ENCODE data around the gene UBTD2. TPM values are rescaled to one million over a fixed set of nuclear protein-coding genes. Genes with fewer than 3 reads are reported as not detected.

The UBTD2 gene
- total RNA-seq, 1 experiment from 2014 or later = 22.6 TPM

GRCh38 chr5:172267943-172268342 lies 15.6 kb downstream of the UBTD2 start:
- Histone ChIP-seq H3K9me3 (ENCODE audit: low read length) (no peaks in the 10 kb centered on the region), H3K4me3 (ENCODE audit: low read length) (no peak overlapping the region), H3K4me1 (ENCODE audit: insufficient read depth, low read length) (no peaks in the 10 kb centered on the region), H3K9me2 (replicated peaks; ENCODE audit: low read length) (no peaks in the 10 kb centered on the region), H3K27ac (ENCODE audit: low read length) (no peak overlapping the region), H3K36me3 (ENCODE audit: low read depth, low read length) (no peaks in the 10 kb centered on the region), H3K79me2 (ENCODE audit: low read length) (peaks cover 95% of the 10 kb centered on the region), H3K4me2 (ENCODE audit: low read length) (no peak overlapping the region), H3F3A (ENCODE audit: low read length, unreplicated experiment) (no peaks in the 10 kb centered on the region), H4K20me1 (ENCODE audit: low read length) (peaks cover 28% of the 10 kb centered on the region), H2AFZ (ENCODE audit: low read length) (no peak overlapping the region), H3K27me3 (ENCODE audit: low read length) (no peaks in the 10 kb centered on the region), H3K9ac (ENCODE audit: low read length) (no peak overlapping the region)
- no peak for TF ChIP-seq CTCF (conservative IDR thresholded peaks at IDR 0.05; ENCODE audit: low read depth, low read length)
- TF ChIP-seq EZH2 (IDR thresholded peaks at IDR 0.05; ENCODE audit: low read length, unreplicated experiment) = no peak
- TF ChIP-seq EZH2phosphoT487 (IDR thresholded peaks at IDR 0.05; ENCODE audit: borderline replicate concordance, low read length) = no peak
- CTCF ChIA-PET = no interaction called here
- POLR2A ChIA-PET (ENCODE audit: unreplicated experiment) = no interaction called here
- DNase-seq (no peak), ATAC-seq (no peak)
- no TSS peak for BruUV-seq (replicated peaks)
- intact Hi-C loops (cut with micrococcal nuclease) = no loop called here

GRCh38 chr5:172266676-172267092 lies 16.9 kb downstream of the UBTD2 start:
- Histone ChIP-seq H3K9me3 (ENCODE audit: low read length) (no peaks in the 10 kb centered on the region), H3K4me1 (ENCODE audit: insufficient read depth, low read length) (no peaks in the 10 kb centered on the region), H3K27ac (ENCODE audit: low read length) (no peak overlapping the region), H3K9ac (ENCODE audit: low read length) (no peak overlapping the region), H3K27me3 (ENCODE audit: low read length) (no peaks in the 10 kb centered on the region), H3K4me3 (ENCODE audit: low read length) (no peak overlapping the region), H3K4me2 (ENCODE audit: low read length) (no peak overlapping the region), H4K20me1 (ENCODE audit: low read length) (peaks cover 19% of the 10 kb centered on the region), H3K9me2 (replicated peaks; ENCODE audit: low read length) (no peaks in the 10 kb centered on the region), H3K36me3 (ENCODE audit: low read depth, low read length) (no peaks in the 10 kb centered on the region), H2AFZ (ENCODE audit: low read length) (no peak overlapping the region), H3K79me2 (ENCODE audit: low read length) (peaks cover 92% of the 10 kb centered on the region), H3F3A (ENCODE audit: low read length, unreplicated experiment) (no peaks in the 10 kb centered on the region)
- BruUV-seq (replicated peaks) = no TSS peak
- intact Hi-C loops (cut with micrococcal nuclease) = no loop called here
- TF ChIP-seq EZH2 (IDR thresholded peaks at IDR 0.05; ENCODE audit: low read length, unreplicated experiment) (no peak), CTCF (conservative IDR thresholded peaks at IDR 0.05; ENCODE audit: low read depth, low read length) (no peak), EZH2phosphoT487 (IDR thresholded peaks at IDR 0.05; ENCODE audit: borderline replicate concordance, low read length) (no peak)
- POLR2A ChIA-PET (ENCODE audit: unreplicated experiment) = no interaction called here
- ATAC-seq (no peak), DNase-seq (no peak)
- CTCF ChIA-PET = interaction anchor here (0.6 kb wide), 1 partner anchor 175 kb away, joined by 3 read pairs; no protein-coding TSS in a partner anchor

- H3K27ac ChIP-seq (ENCODE audit: low read length) = no peak overlapping the region
- no peaks in the 10 kb centered on the region for H3K9me2 ChIP-seq (replicated peaks; ENCODE audit: low read length)
- no peaks in the 10 kb centered on the region for H3K4me1 ChIP-seq (ENCODE audit: insufficient read depth, low read length)
- no peaks in the 10 kb centered on the region for H3K36me3 ChIP-seq (ENCODE audit: low read depth, low read length)
- H3K4me3 ChIP-seq (ENCODE audit: low read length) = no peak overlapping the region
- no peak for DNase-seq
- peaks cover 14% of the 10 kb centered on the region; the same call in 1 of the 2 replicates for H4K20me1 ChIP-seq (ENCODE audit: low read length)
- TF ChIP-seq EZH2phosphoT487 (IDR thresholded peaks at IDR 0.05; ENCODE audit: borderline replicate concordance, low read length) (no peak), EZH2 (IDR thresholded peaks at IDR 0.05; ENCODE audit: low read length, unreplicated experiment) (no peak), CTCF (conservative IDR thresholded peaks at IDR 0.05; ENCODE audit: low read depth, low read length) (no peak)
- H3K9me3 ChIP-seq (ENCODE audit: low read length) = no peaks in the 10 kb centered on the region
- no peaks in the 10 kb centered on the region for H3K27me3 ChIP-seq (ENCODE audit: low read length)
- ChIA-PET POLR2A (ENCODE audit: unreplicated experiment) (no interaction called here), CTCF (interaction anchor here (0.6 kb wide), 1 partner anchor 175 kb away, joined by 3 read pairs; no protein-coding TSS in a partner anchor)
- no peaks in the 10 kb centered on the region for H3F3A ChIP-seq (ENCODE audit: low read length, unreplicated experiment)
- H2AFZ ChIP-seq (ENCODE audit: low read length) = no peak overlapping the region
- intact Hi-C loops (cut with micrococcal nuclease) = no loop called here
- H3K9ac ChIP-seq (ENCODE audit: low read length) = no peak overlapping the region
- BruUV-seq (replicated peaks) = no TSS peak
- H3K79me2 ChIP-seq (ENCODE audit: low read length) = peaks cover 92% of the 10 kb centered on the region
- no peak for ATAC-seq
- no peak overlapping the region for H3K4me2 ChIP-seq (ENCODE audit: low read length)
Observed at GRCh38 chr5:172266071-172266675, 17.4 kb downstream of the UBTD2 start.

All from PC-3 (cell line).